ENCODE results near the gene POU2AF1.

POU2AF1 gene

GRCh38 chr11:111335549-111335948, 43.5 kb downstream of the POU2AF1 start:
- Histone ChIP-seq H3K9me2 (replicated peaks; ENCODE audit: insufficient read depth, low read length) (no peaks in the 10 kb centered on the region), H3K27ac (ENCODE audit: low read depth, low read length) (no peak overlapping the region), H3K4me3 (ENCODE audit: insufficient read depth, low read length, poor library complexity, severe bottlenecking) (no peak overlapping the region), H3K9me3 (ENCODE audit: insufficient read depth, low read length) (peaks cover 9% of the 10 kb centered on the region; the same call in 1 of the 2 replicates), H3K27me3 (ENCODE audit: low read length) (no peaks in the 10 kb centered on the region), H3K4me2 (ENCODE audit: low read depth, low read length, poor library complexity, severe bottlenecking) (no peak overlapping the region), H3F3A (ENCODE audit: insufficient read depth) (no peaks in the 10 kb centered on the region), H3K36me3 (ENCODE audit: low read length) (peaks cover 3% of the 10 kb centered on the region; the same call in 1 of the 2 replicates), H2AFZ (ENCODE audit: low read depth, low read length, severe bottlenecking) (no peak overlapping the region), H3K79me2 (ENCODE audit: insufficient read depth, low read length) (no peaks in the 10 kb centered on the region), H3K9ac (ENCODE audit: low read length) (no peak overlapping the region), H4K20me1 (ENCODE audit: low read depth, low read length) (no peaks in the 10 kb centered on the region)
- TF ChIP-seq, protein P1, sequence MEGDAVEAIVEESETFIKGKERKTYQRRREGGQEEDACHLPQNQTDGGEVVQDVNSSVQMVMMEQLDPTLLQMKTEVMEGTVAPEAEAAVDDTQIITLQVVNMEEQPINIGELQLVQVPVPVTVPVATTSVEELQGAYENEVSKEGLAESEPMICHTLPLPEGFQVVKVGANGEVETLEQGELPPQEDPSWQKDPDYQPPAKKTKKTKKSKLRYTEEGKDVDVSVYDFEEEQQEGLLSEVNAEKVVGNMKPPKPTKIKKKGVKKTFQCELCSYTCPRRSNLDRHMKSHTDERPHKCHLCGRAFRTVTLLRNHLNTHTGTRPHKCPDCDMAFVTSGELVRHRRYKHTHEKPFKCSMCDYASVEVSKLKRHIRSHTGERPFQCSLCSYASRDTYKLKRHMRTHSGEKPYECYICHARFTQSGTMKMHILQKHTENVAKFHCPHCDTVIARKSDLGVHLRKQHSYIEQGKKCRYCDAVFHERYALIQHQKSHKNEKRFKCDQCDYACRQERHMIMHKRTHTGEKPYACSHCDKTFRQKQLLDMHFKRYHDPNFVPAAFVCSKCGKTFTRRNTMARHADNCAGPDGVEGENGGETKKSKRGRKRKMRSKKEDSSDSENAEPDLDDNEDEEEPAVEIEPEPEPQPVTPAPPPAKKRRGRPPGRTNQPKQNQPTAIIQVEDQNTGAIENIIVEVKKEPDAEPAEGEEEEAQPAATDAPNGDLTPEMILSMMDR (IDR thresholded peaks at IDR 0.05; ENCODE audit: insufficient read depth, low read length, poor library complexity, severe bottlenecking) = no peak
- no peak for TF ChIP-seq EZH2phosphoT487 (conservative IDR thresholded peaks at IDR 0.05; ENCODE audit: low read length)

DNA sequence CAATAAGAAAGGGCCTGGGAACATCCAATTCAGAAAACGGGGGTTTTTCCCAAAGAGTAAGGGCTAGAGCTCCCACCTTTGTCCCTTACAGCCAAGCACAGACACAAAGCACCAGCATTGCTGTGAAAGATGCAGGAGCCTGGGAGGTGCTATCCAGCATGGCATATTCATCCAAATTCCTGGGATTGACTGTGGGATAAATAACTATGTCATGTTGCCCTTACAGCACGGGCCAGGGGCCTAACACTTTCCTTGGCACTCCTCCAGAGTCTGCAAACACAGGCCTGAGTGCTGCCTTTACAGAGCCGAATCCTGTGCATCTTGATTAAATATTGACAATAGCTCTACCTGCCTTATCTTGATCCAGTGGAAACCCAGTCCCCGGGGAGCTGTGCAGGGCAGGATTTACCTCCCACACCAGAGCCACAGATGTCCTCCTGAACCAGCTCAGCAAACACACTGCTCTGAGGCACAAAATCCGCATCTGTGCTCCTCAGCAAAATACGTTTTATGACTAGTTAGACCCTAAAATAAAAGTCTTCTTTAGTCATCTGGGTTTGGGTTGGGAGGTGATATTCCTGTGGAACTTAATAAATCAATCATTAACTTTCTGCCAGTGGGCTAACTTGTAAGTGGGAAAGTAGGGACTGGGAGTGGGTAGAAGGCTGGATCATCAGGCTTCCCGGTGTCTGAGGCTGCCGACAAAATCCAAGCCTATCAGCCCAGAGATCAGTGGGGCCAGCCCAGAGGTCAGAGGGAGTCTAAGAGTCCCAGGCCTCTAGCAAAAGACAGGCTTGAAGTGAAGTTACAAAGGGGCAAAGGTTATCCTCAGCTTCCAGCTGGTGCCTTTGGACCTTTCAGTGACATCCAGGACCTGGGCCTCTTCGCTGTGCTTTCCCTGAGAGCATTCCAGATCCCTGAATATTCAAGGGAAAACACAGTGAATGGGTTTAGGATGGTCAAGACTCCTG, 44.3 kb downstream of the POU2AF1 start:
- Histone ChIP-seq H3K9me2 (replicated peaks; ENCODE audit: insufficient read depth, low read length) (no peaks in the 10 kb centered on the region), H3K9ac (ENCODE audit: low read length) (no peak overlapping the region), H3K27me3 (ENCODE audit: low read length) (no peaks in the 10 kb centered on the region), H3K79me2 (ENCODE audit: insufficient read depth, low read length) (no peaks in the 10 kb centered on the region), H3F3A (ENCODE audit: insufficient read depth) (no peaks in the 10 kb centered on the region), H3K4me3 (ENCODE audit: insufficient read depth, low read length, poor library complexity, severe bottlenecking) (no peak overlapping the region), H3K9me3 (ENCODE audit: insufficient read depth, low read length) (peaks cover 3% of the 10 kb centered on the region; the same call in 1 of the 2 replicates), H4K20me1 (ENCODE audit: low read depth, low read length) (no peaks in the 10 kb centered on the region), H3K27ac (ENCODE audit: low read depth, low read length) (no peak overlapping the region), H2AFZ (ENCODE audit: low read depth, low read length, severe bottlenecking) (no peak overlapping the region), H3K36me3 (ENCODE audit: low read length) (no peaks in the 10 kb centered on the region), H3K4me2 (ENCODE audit: low read depth, low read length, poor library complexity, severe bottlenecking) (no peak overlapping the region)
- no peak for TF ChIP-seq EZH2phosphoT487 (conservative IDR thresholded peaks at IDR 0.05; ENCODE audit: low read length)
- TF ChIP-seq, protein P1 (IDR thresholded peaks at IDR 0.05; ENCODE audit: insufficient read depth, low read length, poor library complexity, severe bottlenecking) = no peak

GRCh38 chr11:111331711-111332479, 47.2 kb downstream of the POU2AF1 start:
- TF ChIP-seq EZH2phosphoT487 (conservative IDR thresholded peaks at IDR 0.05; ENCODE audit: low read length) = no peak
- TF ChIP-seq, protein P1 (IDR thresholded peaks at IDR 0.05; ENCODE audit: insufficient read depth, low read length, poor library complexity, severe bottlenecking) = no peak
- no peaks in the 10 kb centered on the region for H3K9me3 ChIP-seq (ENCODE audit: insufficient read depth, low read length)
- H3K79me2 ChIP-seq (ENCODE audit: insufficient read depth, low read length) = no peaks in the 10 kb centered on the region
- H3K4me2 ChIP-seq (ENCODE audit: low read depth, low read length, poor library complexity, severe bottlenecking) = no peak overlapping the region
- no peak overlapping the region for H3K4me3 ChIP-seq (ENCODE audit: insufficient read depth, low read length, poor library complexity, severe bottlenecking)
- H4K20me1 ChIP-seq (ENCODE audit: low read depth, low read length) = no peaks in the 10 kb centered on the region
- H3K27me3 ChIP-seq (ENCODE audit: low read length) = no peaks in the 10 kb centered on the region
- H3K36me3 ChIP-seq (ENCODE audit: low read length) = no peaks in the 10 kb centered on the region
- H3F3A ChIP-seq (ENCODE audit: insufficient read depth) = no peaks in the 10 kb centered on the region
- no peak overlapping the region for H3K27ac ChIP-seq (ENCODE audit: low read depth, low read length)
- no peak overlapping the region for H3K9ac ChIP-seq (ENCODE audit: low read length)
- no peaks in the 10 kb centered on the region for H3K9me2 ChIP-seq (replicated peaks; ENCODE audit: insufficient read depth, low read length)
- no peak overlapping the region for H2AFZ ChIP-seq (ENCODE audit: low read depth, low read length, severe bottlenecking)
